Fibroblast of skin of right quadriceps (primary cell): ENCODE data around the gene RAE1.

Experiments
- DNase-seq: peaks from one replicate; pipeline ENCODE4 v3.0.0-alpha.2; 2013

Gene RAE1

GRCh38 chr20:57401565-57401918, 50.5 kb downstream of the RAE1 start:
- DNase-seq, result no peak

- no peak for DNase-seq
Measured at GRCh38 chr20:57402206-57403125, 51.4 kb downstream of the RAE1 start.

- DNase-seq, result no peak
Measured at GRCh38 chr20:57403216-57403615, 52.2 kb downstream of the RAE1 start.

- no peak for DNase-seq
Measured at GRCh38 chr20:57404006-57404405, 53.0 kb downstream of the RAE1 start.

- no peak for DNase-seq
Measured at GRCh38 chr20:57404419-57405072, 53.5 kb downstream of the RAE1 start.

GRCh38 chr20:57405236-57406016, 54.4 kb downstream of the RAE1 start:
- DNase-seq, result no peak

GRCh38 chr20:57407541-57407956, 56.5 kb downstream of the RAE1 start:
- no peak for DNase-seq

GRCh38 chr20:57408131-57408530, 57.1 kb downstream of the RAE1 start:
- no peak for DNase-seq

- DNase-seq, result no peak
Measured at GRCh38 chr20:57408536-57409233, 57.6 kb downstream of the RAE1 start.

- DNase-seq, result no peak
Measured at GRCh38 chr20:57409316-57409671, 58.2 kb downstream of the RAE1 start.

- DNase-seq, result no peak
Measured at GRCh38 chr20:57409672-57410397, 58.8 kb downstream of the RAE1 start.

- no peak for DNase-seq
Measured at GRCh38 chr20:57410398-57410920, 59.4 kb downstream of the RAE1 start.

- DNase-seq, result no peak
Measured at GRCh38 chr20:57410924-57411323, 59.9 kb downstream of the RAE1 start.

- DNase-seq, result no peak
Measured at GRCh38 chr20:57411406-57412283, 60.6 kb downstream of the RAE1 start.

GRCh38 chr20:57412347-57413029, 61.4 kb downstream of the RAE1 start:
- no peak for DNase-seq

- no peak for DNase-seq
Measured at GRCh38 chr20:57413986-57414385, 62.9 kb downstream of the RAE1 start.

- DNase-seq, result no peak
Measured at GRCh38 chr20:57414867-57415592, 64.0 kb downstream of the RAE1 start.

- no peak for DNase-seq
Measured at GRCh38 chr20:57415771-57416170, 64.7 kb downstream of the RAE1 start.

GRCh38 chr20:57416296-57417022, 65.4 kb downstream of the RAE1 start:
- DNase-seq, result no peak
